HCT116 (cell line): ENCODE measurements around the gene RAP2B. TPM values are rescaled to one million over a fixed set of nuclear protein-coding genes. Genes with fewer than 3 reads are reported as not detected.

Experiments
- ATAC-seq: fragments of 200-7000 bp; cut with Tn5 transposase; 2 replicates; pipeline ENCODE4 v1.9.1; 2020; ENCODE audit warnings: mild to moderate bottlenecking, moderate library complexity
- BruUV-seq: library from RNA; stranded (reverse); fragments of 400-500 nt; replicated peaks from 2 replicates; lab custom pipeline; 2021; lab: Mats Ljungman, UMichigan
- CTCF ChIA-PET: fragments of 300-600 bp; sonication (Branson Sonifier 250); formaldehyde crosslinking; loops from one replicate; lab custom pipeline; 2021; ENCODE audit warnings: antibody characterized with exemption; lab: Charles Lee
- POLR2A ChIA-PET: fragments of 300-600, 350-600 bp; sonication (Branson Sonifier 250); formaldehyde crosslinking; loops from one replicate; lab custom pipeline; 2021; ENCODE audit warnings: antibody characterized with exemption; lab: Charles Lee
- RAD21 ChIA-PET, 2 experiments: fragments of 300-600 bp; sonication (Branson Sonifier 250); formaldehyde crosslinking; loops; one replicate each; lab custom pipeline; 2023; ENCODE audit warnings: low total read pairs in 2 of 2; ENCODE audit not compliant: uncharacterized antibody in 2 of 2, unreplicated experiment in 2 of 2, low non-redundant PET in 1 of 2; lab: Charles Lee
- DNase-seq: peaks from one replicate; pipeline ENCODE4 v3.0.0-alpha.2; 2010; ENCODE audit warnings: low read depth, low spot score
- H2AFZ ChIP-seq: fragments of 200-600 bp; shearing (Covaris generic), sonication (generic); 2 replicates; pipeline ENCODE4 v1.6.1; 2017; ENCODE audit warnings: low read depth, mixed run types, mixed read lengths, antibody characterized with exemption, low read length; ENCODE audit not compliant: poor library complexity, severe bottlenecking
- H3K27ac ChIP-seq: 2 replicates; pipeline ENCODE4 v1.5.1; 2012; ENCODE audit warnings: low read depth, low read length
- H3K27me3 ChIP-seq: fragments of 200-600 bp; sonication (generic); 2 replicates; pipeline ENCODE4 v1.6.1; 2016; ENCODE audit warnings: mixed run types, low read length, mixed read lengths; ENCODE audit not compliant: insufficient read depth
- H3K36me3 ChIP-seq, 2 experiments: fragments of 200-500 bp in 1 of 2; fragments of 200-600 bp in 1 of 2; sonication (Bioruptor generic) in 1 of 2; sonication (generic) in 1 of 2; 2 replicates each; pipeline versions ENCODE4 v1.5.1 to v1.6.1; 2014 to 2016; ENCODE audit warnings: low read length in 2 of 2, inconsistent platforms in 1 of 2, mixed read lengths in 1 of 2, mixed run types in 1 of 2; ENCODE audit not compliant: insufficient read depth in 2 of 2, control insufficient read depth in 1 of 2
- H3K4me1 ChIP-seq, 2 experiments: fragments of 200-600 bp in 1 of 2; sonication (generic) in 1 of 2; 2 replicates each; pipeline versions ENCODE4 v1.5.1 to v1.6.1; 2012 to 2017; ENCODE audit warnings: low read length in 2 of 2, inconsistent platforms in 1 of 2, mild to moderate bottlenecking in 1 of 2, mixed read lengths in 1 of 2, mixed run types in 1 of 2, moderate library complexity in 1 of 2; ENCODE audit not compliant: insufficient read depth in 2 of 2, control insufficient read depth in 1 of 2
- H3K4me2 ChIP-seq: fragments of 200-600 bp; sonication (generic); 2 replicates; pipeline ENCODE4 v1.6.1; 2017; ENCODE audit warnings: mixed run types, low read length, mixed read lengths
- H3K4me3 ChIP-seq, 2 experiments: fragments of 200-600 bp in 1 of 2; sonication (generic) in 1 of 2; replicated peaks in 1 of 2; 2 replicates each; pipeline ENCODE4 v1.5.1; 2011 to 2016; ENCODE audit warnings: low read length in 2 of 2, control low read depth in 1 of 2, low read depth in 1 of 2, mild to moderate bottlenecking in 1 of 2, mixed read lengths in 1 of 2, mixed run types in 1 of 2
- H3K79me2 ChIP-seq: fragments of 200-600 bp; sonication (generic); 2 replicates; pipeline ENCODE4 v1.6.1; 2017; ENCODE audit warnings: mild to moderate bottlenecking, mixed run types, low read length, moderate library complexity, mixed read lengths; ENCODE audit not compliant: insufficient read depth
- H3K9ac ChIP-seq: fragments of 200-600 bp; sonication (generic); 2 replicates; pipeline ENCODE4 v1.6.1; 2016; ENCODE audit warnings: low read length, mixed read lengths
- H3K9me2 ChIP-seq: fragments of 200-600 bp; sonication (generic), shearing (Covaris generic); 2 replicates; pipeline ENCODE4 v1.6.1; 2017; ENCODE audit warnings: mixed run types, mild to moderate bottlenecking, moderate library complexity; ENCODE audit not compliant: insufficient read depth
- H3K9me3 ChIP-seq, 2 experiments: fragments of 200-500 bp in 1 of 2; fragments of 200-600 bp in 1 of 2; sonication (Bioruptor generic) in 1 of 2; sonication (generic) in 1 of 2; 2 replicates each; pipeline ENCODE4 v1.6.1; 2014 to 2017; ENCODE audit warnings: low read length in 2 of 2, mixed read lengths in 2 of 2, inconsistent platforms in 1 of 2, low read depth in 1 of 2, mild to moderate bottlenecking in 1 of 2, mixed run types in 1 of 2, moderate library complexity in 1 of 2; ENCODE audit not compliant: control insufficient read depth in 1 of 2, insufficient read depth in 1 of 2
- H4K20me1 ChIP-seq: fragments of 200-600 bp; sonication (generic), shearing (Covaris generic); 2 replicates; pipeline ENCODE4 v1.6.1; 2017; ENCODE audit warnings: mixed run types, mild to moderate bottlenecking, moderate library complexity; ENCODE audit not compliant: insufficient read depth
- ATF3 ChIP-seq: IDR thresholded peaks from 2 replicates; pipeline ENCODE4 v1.6.1; 2012
- CBX3 ChIP-seq: IDR thresholded peaks from 2 replicates; pipeline ENCODE4 v1.6.1; 2012; ENCODE audit warnings: low read depth
- CEBPB ChIP-seq: IDR thresholded peaks from 2 replicates; pipeline ENCODE4 v1.6.1; 2012; ENCODE audit warnings: low read depth
- CTCF ChIP-seq, 3 experiments: fragments of 200-600 bp in 1 of 3; sonication (generic) in 1 of 3; IDR thresholded peaks in 2 of 3; conservative IDR thresholded peaks in 1 of 3; 2 replicates each; pipeline ENCODE4 v1.5.1; 2012 to 2017; ENCODE audit warnings: low read depth in 2 of 3, low read length in 2 of 3, antibody characterized with exemption in 1 of 3, borderline replicate concordance in 1 of 3, control low read depth in 1 of 3, mild to moderate bottlenecking in 1 of 3, mixed read lengths in 1 of 3, mixed run types in 1 of 3, moderate library complexity in 1 of 3; ENCODE audit not compliant: insufficient read depth in 1 of 3
- EGR1 ChIP-seq: IDR thresholded peaks from 2 replicates; pipeline ENCODE4 v1.6.1; 2012; ENCODE audit warnings: low read depth
- ELF1 ChIP-seq: IDR thresholded peaks from 2 replicates; pipeline ENCODE4 v1.6.1; 2012; ENCODE audit warnings: low read depth, borderline replicate concordance
- EZH2 ChIP-seq: fragments of 200-600 bp; sonication (generic); IDR thresholded peaks from 2 replicates; pipeline ENCODE4 v1.6.1; 2017; ENCODE audit warnings: antibody characterized with exemption, mixed run types
- EZH2phosphoT487 ChIP-seq: fragments of 200-600 bp; IDR thresholded peaks from 2 replicates; pipeline ENCODE4 v1.6.1; 2018; ENCODE audit warnings: antibody characterized with exemption, borderline replicate concordance
- JUND ChIP-seq: IDR thresholded peaks from 2 replicates; pipeline ENCODE4 v1.6.1; 2012
- POLR2A ChIP-seq: IDR thresholded peaks from 2 replicates; pipeline ENCODE4 v1.7.0; 2011; ENCODE audit warnings: borderline replicate concordance; ENCODE audit not compliant: insufficient read depth, insufficient read length; ENCODE audit errors: extremely low read depth
- POLR2AphosphoS5 ChIP-seq: IDR thresholded peaks from 2 replicates; pipeline ENCODE4 v1.6.1; 2011; ENCODE audit warnings: mild to moderate bottlenecking, low read depth, low read length, moderate library complexity
- SIN3A ChIP-seq: IDR thresholded peaks from 2 replicates; pipeline ENCODE4 v1.6.1; 2012; ENCODE audit warnings: low read depth
- SP1 ChIP-seq: IDR thresholded peaks from 2 replicates; pipeline ENCODE4 v1.6.1; 2012; ENCODE audit warnings: low read depth
- SRF ChIP-seq: IDR thresholded peaks from 2 replicates; pipeline ENCODE4 v1.6.1; 2012; ENCODE audit warnings: low read depth
- TCF7L2 ChIP-seq: IDR thresholded peaks from 2 replicates; pipeline ENCODE4 v1.7.0; 2011; ENCODE audit warnings: borderline replicate concordance, inconsistent platforms; ENCODE audit not compliant: insufficient read depth, insufficient read length; ENCODE audit errors: extremely low read depth
- YY1 ChIP-seq: IDR thresholded peaks from 2 replicates; pipeline ENCODE4 v1.6.1; 2011; ENCODE audit warnings: low read length, low read depth, moderate library complexity, mild to moderate bottlenecking; ENCODE audit not compliant: insufficient replicate concordance; ENCODE audit errors: extremely low read depth
- ZNF274 ChIP-seq: fragments of 200-500 bp; sonication (Bioruptor generic); IDR thresholded peaks from 2 replicates; pipeline ENCODE4 v1.6.1; 2014; ENCODE audit warnings: mild to moderate bottlenecking, low read depth, low read length, inconsistent platforms
- intact Hi-C: fragments of 100-400 bp; cut with micrococcal nuclease; formaldehyde crosslinking; loops from 2 replicates; pipeline ENCODE4 v1.10.0; 2022
- total RNA-seq: library from RNA; stranded (reverse); gene quantifications from one replicate; pipeline ENCODE4 v1.2.1, GENCODE V29; 2021; ENCODE audit not compliant: unreplicated experiment

Gene RAP2B
- total RNA-seq, 1 experiment from 2014 or later = 24.2 TPM

- Histone ChIP-seq H3K9me2 (no peaks in the 10 kb centered on the region; the same call in 1 of the 2 replicates), H3K4me3 (no peak overlapping the region), H3K9ac (no peak overlapping the region), H3K9me3 (no peaks in the 10 kb centered on the region), H3K4me2 (peak overlapping the region; percentile 13; the same call in 1 of the 2 replicates), H3K4me1 (peaks cover 9 to 29% of the 10 kb centered on the region in 2 experiments), H2AFZ (no peak overlapping the region), H3K27me3 (no peaks in the 10 kb centered on the region), H3K79me2 (peaks cover 51% of the 10 kb centered on the region), H3K36me3 (no peaks in the 10 kb centered on the region), H3K27ac (no peak overlapping the region), H4K20me1 (peaks cover 21% of the 10 kb centered on the region)
- no peak for ATAC-seq
- no TSS peak for BruUV-seq
- ChIA-PET CTCF (no interaction called here), POLR2A (interaction anchor here (0.7 kb wide), 1 partner anchor 118 kb away, joined by 3 read pairs; no protein-coding TSS in a partner anchor), RAD21 (no interaction called here)
- intact Hi-C loops = loop anchor here (10.0 kb wide), 1 partner anchor 599 kb away; no protein-coding TSS in a partner anchor
- TF ChIP-seq ATF3 = no peak
- TF ChIP-seq SIN3A = no peak
- no peak for TF ChIP-seq ZNF274
- TF ChIP-seq CBX3 = no peak
- TF ChIP-seq JUND = no peak
- TF ChIP-seq SP1 = no peak
- DNase-seq = no peak
Measured at GRCh38 chr3:153166206-153166605, 4.2 kb downstream of the RAP2B start.

GRCh38 chr3:153166796-153167195, 4.8 kb downstream of the RAP2B start:
- Histone ChIP-seq H3K9me2 (no peaks in the 10 kb centered on the region; the same call in 1 of the 2 replicates), H3K79me2 (peaks cover 51% of the 10 kb centered on the region), H3K27ac (no peak overlapping the region), H2AFZ (no peak overlapping the region)
- ATAC-seq = no peak
- no TSS peak for BruUV-seq
- intact Hi-C loops = loop anchor here (10.0 kb wide), 1 partner anchor 598 kb away; no protein-coding TSS in a partner anchor
- no peak for TF ChIP-seq POLR2A
- TF ChIP-seq ATF3 = no peak
- no peak for TF ChIP-seq SP1
- no peak for TF ChIP-seq TCF7L2
- no peak for TF ChIP-seq CEBPB
- TF ChIP-seq ZNF274 = no peak
- TF ChIP-seq EZH2 = no peak
- TF ChIP-seq POLR2AphosphoS5 = no peak; the same call in 1 of the 2 replicates
- no peak for TF ChIP-seq EZH2phosphoT487
- no peak for TF ChIP-seq CBX3
- TF ChIP-seq CTCF (IDR thresholded peaks at IDR 0.05 in 2 of 3, conservative IDR thresholded peaks at IDR 0.05 in 1 of 3; ENCODE audit: borderline replicate concordance in 1 of 3, insufficient read depth in 1 of 3, low read depth in 2 of 3, low read length in 2 of 3) = no peak
- TF ChIP-seq ELF1 = no peak
- no peak for TF ChIP-seq JUND
- TF ChIP-seq YY1 = no peak
- no peak for TF ChIP-seq EGR1
- TF ChIP-seq SRF = no peak
- TF ChIP-seq, all 23 proteins: peak for 0
- peaks cover 9 to 29% of the 10 kb centered on the region in 2 experiments for H3K4me1 ChIP-seq
- no peaks in the 10 kb centered on the region for H3K36me3 ChIP-seq
- no peak overlapping the region for H3K9ac ChIP-seq
- no peak for DNase-seq
- RAD21 ChIA-PET = no interaction called here
- H4K20me1 ChIP-seq = peaks cover 21% of the 10 kb centered on the region
- H3K27me3 ChIP-seq = no peaks in the 10 kb centered on the region
- H3K4me3 ChIP-seq = no peak overlapping the region
- POLR2A ChIA-PET = interaction anchor here (0.7 kb wide), 1 partner anchor 117 kb away, joined by 3 read pairs; no protein-coding TSS in a partner anchor
- CTCF ChIA-PET = no interaction called here
- H3K4me2 ChIP-seq = no peak overlapping the region
- no peaks in the 10 kb centered on the region for H3K9me3 ChIP-seq
